ENCODE measurements around the gene SV2B. TPM values are rescaled to one million over a fixed set of nuclear protein-coding genes. Genes with fewer than 3 reads are reported as not detected.

Gene SV2B
- total and polyA plus RNA-seq, 9 of the 15 experiments (the other 6 are each of a cell fraction or from before 2014, with no cell fraction given) = 0.01 to 0.25 (median 0.11) TPM

- TF ChIP-seq SIX5 (IDR thresholded peaks at IDR 0.05; ENCODE audit: borderline replicate concordance in 1 of 2, insufficient read depth in 1 of 2, low read depth in 1 of 2, low read length in 2 of 2) = no peak
- TF ChIP-seq SP2 (IDR thresholded peaks at IDR 0.05; ENCODE audit: extremely low read depth, low read depth, low read length, poor library complexity, severe bottlenecking) = no peak
- TF ChIP-seq ZNF740 (CRISPR knock-in tag; IDR thresholded peaks at IDR 0.05) = no peak
- no peak for TF ChIP-seq ZNF740 (tag; IDR thresholded peaks at IDR 0.05)
- no peak for TF ChIP-seq ZNF263 (CRISPR knock-in tag; IDR thresholded peaks at IDR 0.05; ENCODE audit: borderline replicate concordance)
- TF ChIP-seq ZNF778 (CRISPR knock-in tag; IDR thresholded peaks at IDR 0.05) = no peak
- TF ChIP-seq ETV1 (tag; conservative IDR thresholded peaks at IDR 0.05; ENCODE audit: low read depth) = 0 out of 2 replicates have a peak, but pooled peaks have one; percentile 29
- no peak for TF ChIP-seq MIER1 (IDR thresholded peaks at IDR 0.05; ENCODE audit: low read depth)
- TF ChIP-seq CTCF (IDR thresholded peaks at IDR 0.05 in 2 of 3, conservative IDR thresholded peaks at IDR 0.05 in 1 of 3; ENCODE audit: insufficient read depth in 2 of 3, low read depth in 1 of 3, low read length in 3 of 3) = peak; percentile 73 to 92 (median 81)
- TF ChIP-seq ZNF717 (CRISPR knock-in tag; IDR thresholded peaks at IDR 0.05) = no peak
- TF ChIP-seq ZFP91 (CRISPR knock-in tag; IDR thresholded peaks at IDR 0.05) = no peak
- no peak for TF ChIP-seq CBX8 (IDR thresholded peaks at IDR 0.05; ENCODE audit: borderline replicate concordance, extremely low read depth, low read depth, low read length, poor library complexity, severe bottlenecking)
- no peak for TF ChIP-seq PRMT5 (CRISPR knock-in tag; IDR thresholded peaks at IDR 0.05)
- TF ChIP-seq NCOA6 (IDR thresholded peaks at IDR 0.05) = no peak
- TF ChIP-seq ZNF347 (CRISPR knock-in tag; IDR thresholded peaks at IDR 0.05; ENCODE audit: low read depth) = no peak
- no peak for TF ChIP-seq GTF2A2 (tag; IDR thresholded peaks at IDR 0.05)
- TF ChIP-seq NELFE (IDR thresholded peaks at IDR 0.05; ENCODE audit: insufficient read depth, insufficient read length) = no peak
- 0 out of 2 replicates have a peak, but pooled peaks have one; percentile 25 for TF ChIP-seq GATA2 (CRISPR knock-in tag; IDR thresholded peaks at IDR 0.05)
- TF ChIP-seq HMGN3 (IDR thresholded peaks at IDR 0.05; ENCODE audit: borderline replicate concordance, extremely low read depth, insufficient read length, low read depth, low read length) = no peak
- TF ChIP-seq DNMT1 (IDR thresholded peaks at IDR 0.05) = no peak
- TF ChIP-seq ZBED1 (IDR thresholded peaks at IDR 0.05) = no peak
These were observed 168.5 kb downstream of the SV2B start (continued) for GRCh38 chr15:91268510-91268909.

Measured in K562 (cell line).